ENCODE data around the gene RPL13.
"Not testable (repeated sequence)": the region's sequence is repeated elsewhere in the genome, so short reads cannot be mapped to it uniquely, and the experiment has no call there.

The RPL13 gene

GRCh38 chr16:89563639-89564392 lies 3.3 kb downstream of the RPL13 start:
- no peak for DNase-seq

GRCh38 chr16:89564476-89565255 lies 4.2 kb downstream of the RPL13 start:
- no peak for DNase-seq

GRCh38 chr16:89565256-89565505 lies 4.7 kb downstream of the RPL13 start:
- DNase-seq = no peak

GRCh38 chr16:89565506-89566372 lies 5.3 kb downstream of the RPL13 start:
- no peak for DNase-seq

- DNase-seq = no peak
Measured at GRCh38 chr16:89567656-89568594, 7.4 kb downstream of the RPL13 start.

GRCh38 chr16:89569506-89570341 lies 9.2 kb downstream of the RPL13 start:
- DNase-seq = no peak

GRCh38 chr16:89570342-89570923 lies 10.0 kb downstream of the RPL13 start:
- no peak for DNase-seq

GRCh38 chr16:89570983-89571598 lies 10.6 kb downstream of the RPL13 start:
- DNase-seq = not testable (repeated sequence)

- DNase-seq = no peak
Measured at GRCh38 chr16:89571636-89572035, 11.2 kb downstream of the RPL13 start.

GRCh38 chr16:89572073-89572484 lies 11.6 kb downstream of the RPL13 start:
- no peak for DNase-seq

- DNase-seq = no peak
Measured at GRCh38 chr16:89572485-89573205, 12.2 kb downstream of the RPL13 start.

GRCh38 chr16:89573826-89574680 lies 13.6 kb downstream of the RPL13 start:
- DNase-seq = no peak

GRCh38 chr16:89574681-89575246 lies 14.3 kb downstream of the RPL13 start:
- peak; percentile 58 for DNase-seq

- no peak for DNase-seq
Measured at GRCh38 chr16:89575247-89576152, 15.0 kb downstream of the RPL13 start, which contains the start of gene CPNE7. Gene CPNE7, plus strand, starts transcription at chr16:89575758. Its CDS starts 140 bp downstream, at chr16:89575898.

- DNase-seq = no peak
Measured at GRCh38 chr16:89576153-89577054, 15.9 kb downstream of the RPL13 start.

Data from NCI-H1436 (cell line).